ENCODE results near the gene GTPBP4. TPM values are rescaled to one million over a fixed set of nuclear protein-coding genes. Genes with fewer than 3 reads are reported as not detected.
"Not testable (repeated sequence)": the region's sequence is repeated elsewhere in the genome, so short reads cannot be mapped to it uniquely, and the experiment has no call there.

The GTPBP4 gene
- total RNA-seq, 1 experiment from 2014 or later = 163 TPM

- CTCF ChIA-PET = no interaction called here
- DNase-seq (ENCODE audit: low spot score) = no peak
- peaks cover 94% of the 10 kb centered on the region for H3K36me3 ChIP-seq (ENCODE audit: insufficient read depth, low read length, poor library complexity, severe bottlenecking)
- H3K27ac ChIP-seq (ENCODE audit: low read depth, low read length, poor library complexity, severe bottlenecking) = no peak overlapping the region
- H3K4me3 ChIP-seq (ENCODE audit: low read depth, low read length, poor library complexity, severe bottlenecking) = no peak overlapping the region
- no peak for TF ChIP-seq CTCF (conservative IDR thresholded peaks at IDR 0.05; ENCODE audit: low read depth, low read length)
- TF ChIP-seq EZH2 (IDR thresholded peaks at IDR 0.05; ENCODE audit: borderline replicate concordance, low read depth, low read length, poor library complexity, severe bottlenecking) = no peak
- H3K9me3 ChIP-seq (ENCODE audit: low read depth, low read length, poor library complexity, severe bottlenecking) = peaks cover 14% of the 10 kb centered on the region
- no peaks in the 10 kb centered on the region for H3K27me3 ChIP-seq (replicated peaks; ENCODE audit: insufficient read depth, low read depth, low read length, poor library complexity)
- POLR2A ChIA-PET (ENCODE audit: low non-redundant PET) = no interaction called here
- no peaks in the 10 kb centered on the region for H3K4me1 ChIP-seq (ENCODE audit: insufficient read depth, low read length, poor library complexity, severe bottlenecking)
- BruUV-seq (replicated peaks) = no TSS peak
- intact Hi-C loops (cut with micrococcal nuclease; ENCODE audit: unreplicated experiment) = no loop called here
These were observed 18.3 kb downstream of the GTPBP4 start for GRCh38 chr10:1006573-1006972.

- H3K27ac ChIP-seq (ENCODE audit: low read depth, low read length, poor library complexity, severe bottlenecking) = no peak overlapping the region
- POLR2A ChIA-PET (ENCODE audit: low non-redundant PET) = no interaction called here
- no peak overlapping the region for H3K4me3 ChIP-seq (ENCODE audit: low read depth, low read length, poor library complexity, severe bottlenecking)
- no peak for DNase-seq (ENCODE audit: low spot score)
- peaks cover 4% of the 10 kb centered on the region for H3K9me3 ChIP-seq (ENCODE audit: low read depth, low read length, poor library complexity, severe bottlenecking)
- no peaks in the 10 kb centered on the region for H3K27me3 ChIP-seq (replicated peaks; ENCODE audit: insufficient read depth, low read depth, low read length, poor library complexity)
- intact Hi-C loops (cut with micrococcal nuclease; ENCODE audit: unreplicated experiment) = no loop called here
- CTCF ChIA-PET = no interaction called here
- BruUV-seq (replicated peaks) = no TSS peak
- H3K36me3 ChIP-seq (ENCODE audit: insufficient read depth, low read length, poor library complexity, severe bottlenecking) = peaks cover 94% of the 10 kb centered on the region
- no peak for TF ChIP-seq EZH2 (IDR thresholded peaks at IDR 0.05; ENCODE audit: borderline replicate concordance, low read depth, low read length, poor library complexity, severe bottlenecking)
- TF ChIP-seq CTCF (conservative IDR thresholded peaks at IDR 0.05; ENCODE audit: low read depth, low read length) = no peak
- H3K4me1 ChIP-seq (ENCODE audit: insufficient read depth, low read length, poor library complexity, severe bottlenecking) = no peaks in the 10 kb centered on the region
These were observed 19.3 kb downstream of the GTPBP4 start for GRCh38 chr10:1007583-1007982.

- Histone ChIP-seq H3K9me3 (ENCODE audit: low read depth, low read length, poor library complexity, severe bottlenecking) (no peaks in the 10 kb centered on the region), H3K4me1 (ENCODE audit: insufficient read depth, low read length, poor library complexity, severe bottlenecking) (no peaks in the 10 kb centered on the region), H3K27ac (ENCODE audit: low read depth, low read length, poor library complexity, severe bottlenecking) (no peak overlapping the region), H3K36me3 (ENCODE audit: insufficient read depth, low read length, poor library complexity, severe bottlenecking) (peaks cover 92% of the 10 kb centered on the region), H3K4me3 (ENCODE audit: low read depth, low read length, poor library complexity, severe bottlenecking) (no peak overlapping the region), H3K27me3 (replicated peaks; ENCODE audit: insufficient read depth, low read depth, low read length, poor library complexity) (no peaks in the 10 kb centered on the region)
- ChIA-PET CTCF (no interaction called here), POLR2A (ENCODE audit: low non-redundant PET) (no interaction called here)
- intact Hi-C loops (cut with micrococcal nuclease; ENCODE audit: unreplicated experiment) = no loop called here
- TF ChIP-seq EZH2 (IDR thresholded peaks at IDR 0.05; ENCODE audit: borderline replicate concordance, low read depth, low read length, poor library complexity, severe bottlenecking) (no peak), CTCF (conservative IDR thresholded peaks at IDR 0.05; ENCODE audit: low read depth, low read length) (no peak)
- DNase-seq (ENCODE audit: low spot score) = no peak
- no TSS peak for BruUV-seq (replicated peaks)
These were observed 20.8 kb downstream of the GTPBP4 start for GRCh38 chr10:1009071-1009494.

- H3K9me3 ChIP-seq (ENCODE audit: low read depth, low read length, poor library complexity, severe bottlenecking); intact Hi-C loops (cut with micrococcal nuclease; ENCODE audit: unreplicated experiment); H3K4me3 ChIP-seq (ENCODE audit: low read depth, low read length, poor library complexity, severe bottlenecking); H3K27me3 ChIP-seq (replicated peaks; ENCODE audit: insufficient read depth, low read depth, low read length, poor library complexity); H3K4me1 ChIP-seq (ENCODE audit: insufficient read depth, low read length, poor library complexity, severe bottlenecking); POLR2A ChIA-PET (ENCODE audit: low non-redundant PET); CTCF ChIA-PET; BruUV-seq (replicated peaks); DNase-seq (ENCODE audit: low spot score); H3K27ac ChIP-seq (ENCODE audit: low read depth, low read length, poor library complexity, severe bottlenecking): not testable (repeated sequence)
- H3K36me3 ChIP-seq (ENCODE audit: insufficient read depth, low read length, poor library complexity, severe bottlenecking) = peaks cover 93% of the 10 kb centered on the region
These were observed 21.7 kb downstream of the GTPBP4 start for GRCh38 chr10:1009947-1010346.
